GM23248 (cell line): ENCODE data around the gene KNOP1.
"Not testable (repeated sequence)": the region's sequence is repeated elsewhere in the genome, so short reads cannot be mapped to it uniquely, and the experiment has no call there.

Experiments used
- EZH2 ChIP-seq: fragments of 200-600 bp; sonication (generic); IDR thresholded peaks from 2 replicates; pipeline ENCODE4 v1.6.1; 2018; ENCODE audit warnings: antibody characterized with exemption, mild to moderate bottlenecking; ENCODE audit not compliant: insufficient read depth, poor library complexity, severe bottlenecking
- EZH2phosphoT487 ChIP-seq: fragments of 200-600 bp; sonication (generic); IDR thresholded peaks from 2 replicates; pipeline ENCODE4 v1.6.1; 2018; ENCODE audit warnings: antibody characterized with exemption, moderate library complexity, mild to moderate bottlenecking, low read depth; ENCODE audit not compliant: insufficient read depth

GRCh38 chr16:19716728-19717127, 1.3 kb downstream of the KNOP1 start:
- TF ChIP-seq EZH2, EZH2phosphoT487: not testable (repeated sequence)
